ELF-1 (cell line): ENCODE data around the gene AK5.

Source experiments
- DNase-seq: peaks from one replicate; pipeline ENCODE4 v3.0.0-alpha.2; 2016; ENCODE audit warnings: low read depth, low spot score

The AK5 gene

GRCh38 chr1:77540501-77541161 lies 258.8 kb downstream of the AK5 start:
- DNase-seq: no peak

GRCh38 chr1:77541162-77541545 lies 259.3 kb downstream of the AK5 start:
- DNase-seq: no peak

GRCh38 chr1:77542813-77543420 lies 261.1 kb downstream of the AK5 start:
- DNase-seq: no peak

- no peak for DNase-seq
Measured at GRCh38 chr1:77543822-77544448, 262.1 kb downstream of the AK5 start.

GRCh38 chr1:77544845-77545244 lies 263.0 kb downstream of the AK5 start:
- no peak for DNase-seq

GRCh38 chr1:77545970-77546369 lies 264.2 kb downstream of the AK5 start:
- DNase-seq: no peak

GRCh38 chr1:77546890-77547289 lies 265.1 kb downstream of the AK5 start:
- DNase-seq: no peak

- no peak for DNase-seq
Measured at GRCh38 chr1:77548285-77548684, 266.5 kb downstream of the AK5 start.

- no peak for DNase-seq
Measured at GRCh38 chr1:77550135-77550534, 268.3 kb downstream of the AK5 start.

- no peak for DNase-seq
Measured at GRCh38 chr1:77552626-77553025, 270.8 kb downstream of the AK5 start.

GRCh38 chr1:77553568-77554291 lies 271.9 kb downstream of the AK5 start:
- DNase-seq: no peak

- no peak for DNase-seq
Measured at GRCh38 chr1:77556045-77556444, 274.2 kb downstream of the AK5 start.

- no peak for DNase-seq
Measured at GRCh38 chr1:77557053-77557452, 275.2 kb downstream of the AK5 start.

- no peak for DNase-seq
Measured at GRCh38 chr1:77558591-77559164, 276.9 kb downstream of the AK5 start.

GRCh38 chr1:77560741-77561140 lies 278.9 kb downstream of the AK5 start:
- no peak for DNase-seq

GRCh38 chr1:77562596-77563150 lies 280.9 kb downstream of the AK5 start:
- no peak for DNase-seq

- no peak for DNase-seq
Measured at GRCh38 chr1:77565321-77565720, 283.5 kb downstream of the AK5 start.

GRCh38 chr1:77571642-77572041 lies 289.8 kb downstream of the AK5 start:
- no peak for DNase-seq

- no peak for DNase-seq
Measured at GRCh38 chr1:77579547-77579946, 297.7 kb downstream of the AK5 start.

- DNase-seq: no peak
Measured at GRCh38 chr1:77582905-77583304, 301.1 kb downstream of the AK5 start.

- DNase-seq: no peak
Measured at GRCh38 chr1:77583483-77583882, 301.7 kb downstream of the AK5 start.

GRCh38 chr1:77584884-77585283 lies 303.1 kb downstream of the AK5 start:
- DNase-seq: no peak
